ENCODE measurements around the gene SMS.

The SMS gene

GRCh38 chrX:21986596-21986995, 46.1 kb downstream of the SMS start:
- no peak for DNase-seq

GRCh38 chrX:21989384-21989783, 48.9 kb downstream of the SMS start:
- DNase-seq = no peak

DNA sequence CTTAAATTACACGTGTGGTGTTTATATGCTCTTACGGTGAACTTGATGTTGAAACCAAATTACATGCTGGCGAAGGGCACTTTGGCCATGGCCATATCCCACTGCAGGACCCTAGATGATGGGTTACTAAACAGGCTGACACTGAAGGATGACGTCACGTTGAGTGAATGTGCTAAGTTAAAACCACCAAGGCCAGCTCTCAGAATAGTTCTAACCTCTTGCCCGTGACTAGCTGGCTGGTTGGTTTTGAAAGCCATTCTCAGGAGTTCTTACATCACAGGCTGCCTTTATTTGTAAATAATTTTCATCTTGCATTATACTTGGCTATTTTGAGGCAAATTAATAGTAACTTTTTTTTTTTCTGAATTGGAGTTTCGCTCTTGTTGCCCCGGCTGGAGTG, 50.3 kb downstream of the SMS start:
- no peak for DNase-seq

- no peak for DNase-seq
Measured at GRCh38 chrX:21991504-21991903, 51.0 kb downstream of the SMS start.

DNA sequence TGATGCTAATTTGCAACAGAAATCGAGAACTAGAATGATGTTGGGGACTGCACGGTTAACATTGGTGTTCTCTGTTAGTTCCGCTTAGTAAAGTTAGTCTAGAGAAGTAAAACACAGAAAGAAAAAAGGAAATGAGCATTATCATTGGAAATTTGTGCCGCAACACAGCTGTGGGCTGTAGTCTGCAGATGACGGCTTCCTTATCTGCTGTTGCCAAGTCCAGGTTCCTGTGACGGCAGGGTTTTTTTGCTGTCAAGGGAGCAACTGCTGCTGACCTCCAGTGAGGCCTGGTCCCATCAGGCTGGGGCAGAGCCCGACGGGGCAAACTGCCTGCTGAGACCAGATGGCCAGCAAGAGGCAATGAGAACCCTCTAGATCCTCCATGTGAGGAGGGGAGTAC, 52.8 kb downstream of the SMS start:
- no peak for DNase-seq

DNA sequence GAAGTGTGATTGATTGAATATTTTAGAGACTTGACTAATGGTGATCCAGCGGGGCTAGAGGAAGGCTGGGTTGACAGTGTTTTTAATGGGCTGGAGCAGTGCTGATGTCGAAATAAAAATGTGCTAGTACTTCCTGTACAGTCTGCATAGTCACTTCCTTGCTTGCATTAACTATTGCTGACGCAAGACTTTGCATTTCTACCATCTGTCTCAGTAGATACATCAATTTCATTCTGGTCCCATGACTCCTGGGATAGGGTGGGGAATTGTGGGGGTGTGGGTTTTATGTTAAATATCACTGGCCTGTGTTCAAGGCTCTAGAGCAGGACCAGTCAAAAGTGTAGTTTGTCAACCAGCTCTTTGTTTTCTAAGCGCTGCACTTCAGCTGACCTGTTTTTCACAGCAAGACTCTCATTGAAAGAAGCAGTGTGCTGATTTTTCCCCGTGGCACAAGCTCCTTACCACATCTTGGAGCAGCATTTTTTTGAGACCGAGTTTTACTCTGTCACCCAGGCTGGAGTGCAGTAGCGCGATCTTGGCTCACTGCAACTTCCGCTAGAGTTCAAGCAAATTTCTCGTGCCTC, 56.5 kb downstream of the SMS start:
- no peak for DNase-seq

DNA sequence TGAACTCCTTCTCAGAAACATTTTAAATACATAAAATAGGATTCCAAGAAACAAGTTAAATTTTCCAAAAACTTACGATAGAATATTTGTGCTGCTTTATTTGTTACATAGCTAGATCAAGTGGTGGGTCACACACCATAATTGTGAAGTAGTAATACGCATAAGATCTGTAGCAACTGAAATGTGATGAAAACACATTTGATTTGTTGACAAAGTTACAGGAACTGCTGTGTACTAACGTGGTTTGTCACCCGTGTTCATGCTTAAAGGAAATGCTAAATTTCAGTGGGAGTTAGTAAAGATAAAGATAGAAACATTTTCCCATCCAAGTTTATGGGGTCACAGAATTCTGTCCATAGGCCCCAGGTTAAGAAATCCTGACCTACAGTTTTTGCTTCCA, 57.5 kb downstream of the SMS start:
- DNase-seq = no peak

DNA sequence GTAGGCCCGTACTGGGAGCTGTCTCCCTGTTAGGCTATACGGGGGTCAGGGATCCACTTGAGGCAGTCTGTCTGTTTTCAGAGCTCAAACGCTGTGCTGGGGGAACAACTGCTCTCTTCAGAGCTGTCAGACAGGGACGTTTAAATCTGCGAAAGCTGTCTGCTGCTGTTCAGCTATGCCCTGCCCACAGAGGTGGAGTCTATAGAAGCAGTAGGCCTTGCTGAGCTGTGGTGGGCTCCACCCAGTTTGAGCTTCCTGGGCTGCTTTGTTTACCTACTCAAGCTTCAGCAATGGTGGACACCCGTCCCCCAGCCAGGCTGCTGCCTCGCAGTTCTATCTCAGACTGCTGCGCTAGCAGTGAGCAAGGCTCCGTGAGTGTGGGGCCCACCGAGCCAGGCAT, 64.4 kb downstream of the SMS start:
- no peak for DNase-seq

- no peak for DNase-seq
Measured at GRCh38 chrX:22012051-22012450, 71.5 kb downstream of the SMS start.

DNA sequence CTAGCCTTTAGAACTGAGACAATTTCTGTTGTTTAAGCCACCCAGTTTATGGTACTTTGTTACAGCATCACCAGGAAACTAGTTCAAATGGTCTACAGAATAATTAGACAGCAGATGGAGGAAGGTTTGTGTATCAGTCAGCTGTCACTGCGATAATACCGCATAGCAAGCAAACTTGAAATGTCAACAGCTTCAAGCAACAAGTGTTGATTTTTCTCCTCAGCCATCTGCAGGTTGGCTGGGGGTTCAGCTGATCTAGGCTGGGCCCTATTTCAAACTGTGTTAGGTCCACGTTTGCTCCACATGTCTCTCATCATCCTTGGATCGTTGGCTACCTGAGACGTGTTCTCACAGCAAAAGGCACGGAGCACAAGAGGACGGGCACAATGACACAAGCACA, 72.4 kb downstream of the SMS start:
- DNase-seq = no peak

DNA sequence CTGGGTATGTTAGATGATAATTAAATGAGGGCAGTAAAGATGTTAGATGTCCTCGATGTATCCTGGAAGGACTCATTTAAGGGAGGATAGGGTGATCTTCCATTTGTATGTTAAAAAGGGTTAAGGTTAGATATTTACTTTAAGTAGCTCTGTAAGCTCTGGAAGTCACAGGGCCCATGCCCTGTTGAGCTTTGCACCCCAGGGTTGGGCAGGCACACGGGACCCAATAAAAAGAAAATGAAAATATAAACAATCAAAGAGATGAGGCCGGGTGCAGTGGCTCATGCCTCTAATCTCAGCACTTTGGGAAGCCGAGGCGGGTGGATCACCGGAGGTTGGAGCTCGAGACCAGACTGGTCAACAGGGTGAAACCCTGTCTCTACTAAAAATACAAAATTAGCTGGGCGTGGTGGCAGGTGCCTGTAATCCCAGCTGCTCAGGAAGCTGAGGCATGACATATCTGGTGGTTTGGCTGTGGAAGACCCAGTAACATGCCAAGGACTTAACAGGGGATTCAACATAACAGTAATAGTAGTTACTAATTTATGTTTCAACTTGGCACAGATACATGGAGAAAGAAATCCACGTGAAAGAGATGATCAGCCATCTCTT, 74.7 kb downstream of the SMS start:
- DNase-seq = no peak

DNA sequence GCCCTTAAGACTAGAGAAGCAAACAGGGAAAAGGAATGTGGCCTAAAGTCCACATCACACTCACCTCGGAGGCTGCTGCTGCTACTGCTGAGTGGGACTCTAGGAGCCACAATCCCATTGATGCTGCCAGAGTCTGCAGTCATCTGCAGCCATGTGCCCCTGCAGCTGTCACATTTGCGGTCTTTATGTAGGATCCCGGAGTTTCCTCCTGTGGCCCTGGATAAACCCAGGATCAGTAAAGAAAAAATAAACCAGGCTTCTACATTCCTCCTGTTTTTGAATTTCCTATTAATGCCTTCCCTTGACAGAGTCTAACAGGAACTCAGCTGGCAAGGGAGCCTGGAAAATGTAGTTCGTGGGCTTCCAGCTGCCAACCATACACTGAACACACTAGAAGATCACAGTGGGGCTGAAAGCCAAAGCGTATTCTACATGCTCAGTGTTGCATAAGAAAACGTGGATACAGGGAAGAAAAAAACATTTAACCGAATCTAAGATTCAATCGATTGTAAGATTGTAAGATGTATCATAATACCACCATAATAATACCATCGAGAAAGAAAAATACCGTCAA, 81.3 kb downstream of the SMS start:
- no peak for DNase-seq

DNA sequence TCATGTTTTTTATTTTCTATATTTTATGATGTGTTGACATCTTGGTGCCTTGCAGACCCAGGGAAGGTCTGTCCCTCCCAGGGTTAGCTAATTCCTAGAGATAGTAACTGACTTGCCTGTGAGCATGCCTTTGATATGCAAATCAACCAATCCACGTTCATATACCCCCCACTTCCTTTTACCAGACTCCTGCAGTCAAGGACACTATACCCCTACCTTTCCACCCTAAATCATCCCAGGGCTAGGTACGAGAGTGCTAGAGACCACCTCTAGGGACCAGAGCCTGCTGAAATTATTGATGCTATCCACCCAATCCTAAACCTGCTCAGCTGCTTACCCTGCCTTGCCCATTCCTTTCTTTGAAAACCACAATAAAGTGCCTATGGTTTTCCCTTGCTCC, 84.1 kb downstream of the SMS start:
- DNase-seq = no peak

DNA sequence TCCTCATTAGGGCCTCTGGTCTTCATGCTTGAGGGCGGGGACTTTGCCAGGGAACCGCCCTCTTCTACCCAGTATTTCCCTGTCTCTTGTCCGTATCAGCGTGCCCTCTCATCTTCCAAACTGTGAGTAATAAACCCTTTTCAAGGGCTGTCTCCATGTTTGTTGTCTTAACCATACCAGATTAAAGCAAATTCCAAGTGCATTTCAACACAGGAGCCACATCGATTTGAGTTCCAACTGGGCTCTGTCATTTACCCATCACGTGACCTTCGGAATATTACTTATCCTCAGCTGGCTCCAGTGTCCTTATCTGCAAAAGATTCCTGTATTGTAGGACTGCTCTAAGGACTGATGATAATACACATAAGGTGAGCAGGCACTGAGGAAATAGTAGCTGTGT, 85.2 kb downstream of the SMS start:
- no peak for DNase-seq

- no peak for DNase-seq
Measured at GRCh38 chrX:22026731-22027130, 86.2 kb downstream of the SMS start.

- DNase-seq = no peak
Measured at GRCh38 chrX:22032084-22032483, 91.6 kb downstream of the SMS start, which contains the start of gene PHEX. Gene PHEX, plus strand, starts transcription at chrX:22032325. Its CDS starts 681 bp downstream, at chrX:22033006.

DNA sequence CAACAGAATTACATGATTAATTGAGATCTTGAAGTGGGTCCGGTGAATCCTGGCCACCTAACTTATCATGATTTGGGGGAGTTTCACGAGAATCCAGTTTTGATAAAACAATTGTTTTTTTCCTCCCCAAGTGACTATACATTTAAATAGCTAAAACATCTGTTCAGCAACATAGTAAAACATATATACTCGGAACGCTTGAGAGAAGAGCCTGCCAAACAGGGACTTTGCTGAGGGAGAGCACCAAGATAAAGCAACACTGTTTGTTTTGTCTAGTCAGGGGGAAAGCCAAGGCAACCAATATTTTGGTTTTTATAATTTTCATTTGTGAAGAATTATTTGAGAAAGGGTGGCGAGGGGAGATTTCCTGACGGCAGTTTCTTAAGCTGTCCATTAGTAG, 92.0 kb downstream of the SMS start:
- no peak for DNase-seq

DNA sequence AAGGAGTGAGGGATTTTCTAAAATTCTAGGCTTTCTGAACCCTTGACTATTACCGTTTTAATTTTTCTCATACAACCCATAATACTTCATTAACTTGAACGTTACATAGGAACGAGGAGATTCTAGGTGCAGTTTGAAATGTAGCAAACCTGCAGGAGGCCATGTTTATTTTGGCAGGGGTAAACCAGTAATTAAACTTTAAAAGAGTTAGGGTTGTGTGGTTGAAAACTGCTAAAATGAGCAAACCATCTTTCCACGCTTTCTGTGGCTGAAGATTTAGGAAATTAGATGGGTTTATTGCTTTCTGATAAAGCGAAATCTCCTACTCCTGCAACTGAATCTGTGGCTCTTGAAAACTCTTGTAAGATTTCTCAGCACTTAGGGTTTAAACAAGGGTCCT, 93.3 kb downstream of the SMS start:
- no peak for DNase-seq

- DNase-seq = no peak
Measured at GRCh38 chrX:22035236-22035635, 94.7 kb downstream of the SMS start.

DNA sequence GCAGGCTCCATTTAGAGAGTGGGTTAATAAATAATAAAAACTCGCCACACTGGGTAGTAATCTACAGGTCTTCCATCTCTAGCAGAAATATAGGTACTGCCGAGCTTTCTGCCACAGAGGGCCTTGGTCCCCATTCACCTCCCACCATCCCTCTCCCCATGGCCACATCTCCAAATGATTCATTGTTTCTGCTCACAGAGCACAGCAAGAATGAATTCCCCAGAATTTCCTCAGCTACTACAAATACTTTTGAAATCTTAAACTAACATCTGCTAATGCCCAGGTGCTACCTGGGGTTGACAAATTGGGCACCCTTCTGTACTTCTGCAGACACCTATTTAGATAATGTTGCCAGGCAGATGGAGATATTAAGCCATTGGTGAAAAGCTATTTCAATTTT, 96.7 kb downstream of the SMS start:
- DNase-seq = no peak

DNA sequence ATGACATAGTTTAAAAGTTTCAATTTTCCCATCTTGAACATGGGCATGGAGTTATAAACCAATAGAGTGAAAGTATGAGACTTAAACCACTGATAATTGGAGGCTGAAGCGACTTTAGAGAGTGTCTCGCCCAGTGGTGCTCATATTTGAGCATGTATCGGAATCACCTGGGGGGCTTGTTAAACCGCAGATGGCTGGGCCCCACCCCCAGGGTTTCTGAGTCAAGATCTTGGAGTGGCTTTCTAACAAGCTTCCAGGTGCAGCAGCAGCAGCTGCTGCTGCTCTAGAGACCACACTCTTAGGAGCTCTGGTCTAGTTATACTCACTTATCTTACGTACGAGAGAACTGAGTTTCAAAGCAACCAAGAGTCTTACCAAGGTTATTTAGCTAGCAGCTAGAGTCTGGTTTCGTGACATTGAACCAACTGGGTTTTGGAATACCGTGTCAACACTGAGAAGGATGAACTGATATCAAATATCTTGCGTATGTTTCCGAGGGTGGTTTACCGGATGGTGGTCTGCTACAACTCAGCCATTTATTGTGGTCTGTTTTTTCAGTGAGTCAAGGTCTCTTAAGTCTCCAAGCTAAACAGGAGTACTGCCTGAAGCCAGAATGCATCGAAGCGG, 97.5 kb downstream of the SMS start:
- no peak for DNase-seq

DNA sequence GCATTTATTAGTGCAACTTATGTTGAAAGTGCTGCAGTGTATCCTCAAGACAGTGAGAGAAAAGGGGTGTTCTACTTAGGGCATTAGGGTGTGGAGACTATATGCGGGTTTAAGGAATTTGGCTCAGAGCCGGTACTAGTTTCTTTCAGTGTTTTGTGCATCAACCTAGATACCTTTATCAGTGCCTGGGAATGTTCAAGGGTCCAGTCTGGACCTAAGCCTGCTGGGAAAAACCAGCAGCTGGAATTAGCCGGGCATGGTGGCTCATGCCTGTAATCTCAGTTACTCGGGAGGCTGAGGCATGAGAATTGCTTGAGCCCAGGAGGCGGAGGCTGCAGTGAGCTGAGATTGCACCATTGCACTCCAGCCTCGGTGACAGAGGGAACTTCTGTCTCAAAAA, 99.0 kb downstream of the SMS start:
- no peak for DNase-seq

- DNase-seq = no peak
Measured at GRCh38 chrX:22040184-22040583, 99.7 kb downstream of the SMS start.

- DNase-seq = no peak
Measured at GRCh38 chrX:22041907-22042530, 101.5 kb downstream of the SMS start.

Measured in activated CD4-positive, alpha-beta T cell treated with anti-CD3 and anti-CD28 coated beads for 1 hour (primary cell).